Measurements from ENCODE around the gene MRPL46. TPM values are rescaled to one million over a fixed set of nuclear protein-coding genes. Genes with fewer than 3 reads are reported as not detected.

Gene MRPL46
- total and polyA plus RNA-seq, 2 of the 8 experiments (the other 6 are each of a cell fraction or from before 2014, with no cell fraction given) = 17.2 to 24.5 TPM

DNA sequence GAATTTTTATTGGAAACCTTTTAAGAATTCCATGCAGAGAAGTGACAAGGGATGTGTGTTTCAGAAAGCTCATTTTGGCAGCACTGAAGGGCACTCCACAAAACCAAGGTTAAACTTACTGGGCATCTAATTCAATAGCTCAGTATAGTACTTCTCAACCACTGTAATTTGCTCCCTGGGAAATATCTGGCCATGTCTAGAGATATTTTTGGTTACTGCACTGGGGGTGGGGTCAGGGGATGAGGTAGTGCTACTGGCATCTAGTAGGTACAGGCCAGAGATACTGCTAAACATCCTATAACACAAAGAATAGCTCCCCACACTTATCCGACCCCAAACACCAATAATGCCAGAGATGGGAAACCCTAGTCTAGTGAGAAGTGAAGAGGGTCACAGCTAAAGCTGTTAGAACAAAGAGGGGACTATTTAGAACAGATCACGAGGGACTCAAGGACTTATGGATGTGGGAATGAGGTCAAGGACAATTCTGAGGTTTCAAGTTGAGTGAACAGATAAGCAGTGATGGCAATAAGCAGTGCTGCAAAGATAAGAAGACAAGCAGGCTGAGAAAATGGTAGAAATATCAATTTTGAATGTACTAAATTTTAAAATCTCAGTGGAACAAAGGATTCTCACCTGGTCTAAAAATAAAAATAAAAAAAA is 3.2 kb downstream of the MRPL46 start:
- H2AK5ac ChIP-seq (ENCODE audit: low read depth, low read length) = no peak overlapping the region
- H3K79me2 ChIP-seq (ENCODE audit: control insufficient read depth in 1 of 2, insufficient read depth in 2 of 2, low read length in 2 of 2) = peaks cover 0 to 25% of the 10 kb centered on the region in 2 experiments; a peak in 3 of 4 replicates
- ChIA-PET POLR2A (ENCODE audit: partially characterized antibody) (interaction anchor here (0.9 to 1.1 kb wide), 2 partner anchors 10 to 172 kb away, joined by 3 read pairs; no protein-coding TSS in a partner anchor), CTCF (ENCODE audit: partially characterized antibody) (interaction anchor here (0.6 to 3.1 kb wide), 7 partner anchors 9 to 779 kb away, joined by 3 to 17 read pairs (median 5); no protein-coding TSS in a partner anchor)
- H2BK12ac ChIP-seq (ENCODE audit: low read depth, low read length) = no peak overlapping the region
- H2BK20ac ChIP-seq (ENCODE audit: low read length) = no peak overlapping the region
- H2BK120ac ChIP-seq (replicated peaks; ENCODE audit: low read depth, low read length) = no peak overlapping the region
- peaks cover 7% of the 10 kb centered on the region for H3K23me2 ChIP-seq (ENCODE audit: low read depth, low read length)
- no peak overlapping the region for H3K14ac ChIP-seq (ENCODE audit: insufficient read length)
- H4K5ac ChIP-seq (ENCODE audit: insufficient read length, low read depth, low read length) = no peak overlapping the region
- H3K4ac ChIP-seq (replicated peaks; ENCODE audit: insufficient read length, low read depth, low read length) = no peak overlapping the region
- H3K4me1 ChIP-seq (replicated peaks in 1 of 4; ENCODE audit: control insufficient read depth in 3 of 4, insufficient read depth in 4 of 4, low read length in 3 of 4) = no peaks in the 10 kb centered on the region; a peak in 1 of 7 replicates
- DNase-seq (ENCODE audit: low read depth in 1 of 2, low spot score in 2 of 2) = no peak
- no peak overlapping the region for H3K9ac ChIP-seq (replicated peaks in 1 of 4; ENCODE audit: extremely low read depth in 1 of 4, low read depth in 3 of 4, low read length in 3 of 4)
- WGBS, 2 experiments (ENCODE audit: extremely low coverage in 1 of 2, insufficient coverage in 1 of 2, insufficient read length in 1 of 2, insufficient replicate concordance in 2 of 2, low coverage in 1 of 2, low lambda C conversion rate in 2 of 2, missing lambda C conversion rate in 1 of 2) = 90% methylated on average over 2 of the region's 2 CpGs; no CpG with 5 or more reads in 1 of the 2 experiments
- 0 out of 2 replicates have a peak, but pooled peaks cover 5% of the 10 kb centered on the region for H3K79me1 ChIP-seq (ENCODE audit: low read depth, low read length)
- H3K27me3 ChIP-seq (replicated peaks in 1 of 4; ENCODE audit: control insufficient read depth in 3 of 4, extremely low read depth in 1 of 4, insufficient read depth in 3 of 4, low read length in 3 of 4) = no peaks in the 10 kb centered on the region
- peaks cover 0 to 5% of the 10 kb centered on the region in 2 experiments for H4K20me1 ChIP-seq (replicated peaks in 1 of 2; ENCODE audit: control insufficient read depth in 1 of 2, insufficient read depth in 2 of 2, low read length in 2 of 2)
- no peak overlapping the region for H2BK5ac ChIP-seq (ENCODE audit: low read depth, low read length)
- no peak overlapping the region for H3K56ac ChIP-seq (replicated peaks; ENCODE audit: insufficient read length, low read depth, low read length)
- H2BK15ac ChIP-seq (ENCODE audit: low read length) = no peak overlapping the region
- no peak overlapping the region for H3K4me2 ChIP-seq (ENCODE audit: insufficient read depth in 1 of 2, low read depth in 2 of 2, low read length in 2 of 2)
- no peak overlapping the region for H3K23ac ChIP-seq (ENCODE audit: insufficient read length)
- H4K8ac ChIP-seq (ENCODE audit: extremely low read depth, insufficient read depth, low read length) = no peak overlapping the region
- peaks cover 3 to 43% (median 30%) of the 10 kb centered on the region in 4 experiments for H3K36me3 ChIP-seq (ENCODE audit: control insufficient read depth in 2 of 4, insufficient read depth in 4 of 4, low read length in 3 of 4)
- H4K91ac ChIP-seq (replicated peaks; ENCODE audit: insufficient read length, low read length) = no peak overlapping the region
- no peaks in the 10 kb centered on the region for H3K9me3 ChIP-seq (ENCODE audit: insufficient read depth in 2 of 2, low read depth in 1 of 2, low read length in 1 of 2)
- H3K18ac ChIP-seq (ENCODE audit: extremely low read depth, low read length) = no peak overlapping the region
- FAIRE-seq = no peak
- no peak overlapping the region for H3K27ac ChIP-seq (ENCODE audit: low read depth, low read length)
- no peak overlapping the region for H3K4me3 ChIP-seq (ENCODE audit: extremely low read depth in 1 of 4, insufficient read depth in 2 of 4, low read depth in 3 of 4, low read length in 4 of 4)
- no peak overlapping the region for H2AFZ ChIP-seq (ENCODE audit: low read length)
- no peak for TF ChIP-seq RNF2 (IDR thresholded peaks at IDR 0.05; ENCODE audit: borderline replicate concordance, low read depth, low read length, missing control alignments, poor library complexity, severe bottlenecking)
- no peak for TF ChIP-seq EP300 (IDR thresholded peaks at IDR 0.05; ENCODE audit: borderline replicate concordance in 1 of 2, low read depth in 2 of 2, low read length in 2 of 2)
- no peak for TF ChIP-seq NANOG (IDR thresholded peaks at IDR 0.05; ENCODE audit: insufficient read depth, low read depth, low read length, poor library complexity, severe bottlenecking)
- TF ChIP-seq, protein P1, sequence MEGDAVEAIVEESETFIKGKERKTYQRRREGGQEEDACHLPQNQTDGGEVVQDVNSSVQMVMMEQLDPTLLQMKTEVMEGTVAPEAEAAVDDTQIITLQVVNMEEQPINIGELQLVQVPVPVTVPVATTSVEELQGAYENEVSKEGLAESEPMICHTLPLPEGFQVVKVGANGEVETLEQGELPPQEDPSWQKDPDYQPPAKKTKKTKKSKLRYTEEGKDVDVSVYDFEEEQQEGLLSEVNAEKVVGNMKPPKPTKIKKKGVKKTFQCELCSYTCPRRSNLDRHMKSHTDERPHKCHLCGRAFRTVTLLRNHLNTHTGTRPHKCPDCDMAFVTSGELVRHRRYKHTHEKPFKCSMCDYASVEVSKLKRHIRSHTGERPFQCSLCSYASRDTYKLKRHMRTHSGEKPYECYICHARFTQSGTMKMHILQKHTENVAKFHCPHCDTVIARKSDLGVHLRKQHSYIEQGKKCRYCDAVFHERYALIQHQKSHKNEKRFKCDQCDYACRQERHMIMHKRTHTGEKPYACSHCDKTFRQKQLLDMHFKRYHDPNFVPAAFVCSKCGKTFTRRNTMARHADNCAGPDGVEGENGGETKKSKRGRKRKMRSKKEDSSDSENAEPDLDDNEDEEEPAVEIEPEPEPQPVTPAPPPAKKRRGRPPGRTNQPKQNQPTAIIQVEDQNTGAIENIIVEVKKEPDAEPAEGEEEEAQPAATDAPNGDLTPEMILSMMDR (IDR thresholded peaks at IDR 0.05; ENCODE audit: control extremely low read depth in 1 of 3, insufficient read depth in 1 of 3, low read depth in 1 of 3, low read length in 3 of 3) = no peak
- TF ChIP-seq, protein P2, sequence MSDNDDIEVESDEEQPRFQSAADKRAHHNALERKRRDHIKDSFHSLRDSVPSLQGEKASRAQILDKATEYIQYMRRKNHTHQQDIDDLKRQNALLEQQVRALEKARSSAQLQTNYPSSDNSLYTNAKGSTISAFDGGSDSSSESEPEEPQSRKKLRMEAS (IDR thresholded peaks at IDR 0.05) = no peak
- no peak for TF ChIP-seq YY1 (IDR thresholded peaks at IDR 0.05; ENCODE audit: low read depth, low read length)
- no peak for TF ChIP-seq POLR2A (IDR thresholded peaks at IDR 0.05; ENCODE audit: control extremely low read depth in 1 of 2, low read depth in 2 of 2, low read length in 2 of 2)
- TF ChIP-seq HDAC6 (IDR thresholded peaks at IDR 0.05; ENCODE audit: low read depth, low read length) = no peak

All from H1 (cell line).